GM18507 (cell line): ENCODE data around the gene ASB18.
"Not testable (repeated sequence)": the region's sequence is repeated elsewhere in the genome, so short reads cannot be mapped to it uniquely, and the experiment has no call there.

Source experiments
- DNase-seq: peaks from one replicate; pipeline ENCODE4 v3.0.0; 2011; ENCODE audit warnings: low read depth; ENCODE audit not compliant: insufficient read length; ENCODE audit errors: extremely low spot score
- FAIRE-seq: peaks from 2 replicates; lab custom pipeline; 2011; peaks lifted over from hg19 to GRCh38; lab: Jason Lieb, UNC

Gene ASB18

GRCh38 chr2:236288373-236288772 is 24.2 kb upstream of the ASB18 start:
- FAIRE-seq, DNase-seq: not testable (repeated sequence)

- no peak for FAIRE-seq
- DNase-seq, result no peak
Observed at GRCh38 chr2:236287656-236288055, 23.4 kb upstream of the ASB18 start.

GRCh38 chr2:236286873-236287545 is 22.8 kb upstream of the ASB18 start:
- no peak for DNase-seq
- FAIRE-seq, result no peak

- no peak for DNase-seq
- FAIRE-seq, result no peak
Observed at GRCh38 chr2:236284208-236284607, 20.0 kb upstream of the ASB18 start.

GRCh38 chr2:236282406-236282805 is 18.2 kb upstream of the ASB18 start:
- DNase-seq (no peak), FAIRE-seq (no peak)

GRCh38 chr2:236281423-236281822 is 17.2 kb upstream of the ASB18 start:
- DNase-seq, result no peak
- FAIRE-seq, result no peak

GRCh38 chr2:236273126-236273525 is 8.9 kb upstream of the ASB18 start:
- FAIRE-seq (no peak), DNase-seq (no peak)

GRCh38 chr2:236271851-236272250 is 7.6 kb upstream of the ASB18 start:
- no peak for DNase-seq
- FAIRE-seq, result no peak

- FAIRE-seq, DNase-seq: not testable (repeated sequence)
Observed at GRCh38 chr2:236269876-236270275, 5.7 kb upstream of the ASB18 start.

GRCh38 chr2:236265675-236266074 is 1.5 kb upstream of the ASB18 start:
- DNase-seq (no peak), FAIRE-seq (no peak)

GRCh38 chr2:236262238-236262637 is 2.0 kb downstream of the ASB18 start:
- no peak for DNase-seq
- FAIRE-seq, result no peak

GRCh38 chr2:236261452-236261851 is 2.8 kb downstream of the ASB18 start:
- DNase-seq (no peak), FAIRE-seq (no peak)

- DNase-seq, result no peak
- no peak for FAIRE-seq
Observed at GRCh38 chr2:236259371-236259770, 4.8 kb downstream of the ASB18 start.

- no peak for DNase-seq
- no peak for FAIRE-seq
Observed at GRCh38 chr2:236257575-236257974, 6.6 kb downstream of the ASB18 start.

GRCh38 chr2:236257136-236257535 is 7.1 kb downstream of the ASB18 start:
- FAIRE-seq, result no peak
- DNase-seq, result no peak

- FAIRE-seq (no peak), DNase-seq (no peak)
Observed at GRCh38 chr2:236256366-236256985, 7.7 kb downstream of the ASB18 start.

GRCh38 chr2:236254674-236255073 is 9.5 kb downstream of the ASB18 start:
- DNase-seq (no peak), FAIRE-seq (no peak)

GRCh38 chr2:236254001-236254400 is 10.2 kb downstream of the ASB18 start:
- DNase-seq (no peak), FAIRE-seq (no peak)

GRCh38 chr2:236252602-236253001 is 11.6 kb downstream of the ASB18 start:
- FAIRE-seq, result no peak
- DNase-seq, result no peak

GRCh38 chr2:236250909-236251579 is 13.2 kb downstream of the ASB18 start:
- DNase-seq (no peak), FAIRE-seq (no peak)

- no peak for FAIRE-seq
- DNase-seq, result no peak
Observed at GRCh38 chr2:236250286-236250685, 13.9 kb downstream of the ASB18 start.
